PC-3 (cell line): ENCODE measurements around the gene KCNQ1. TPM values are rescaled to one million over a fixed set of nuclear protein-coding genes. Genes with fewer than 3 reads are reported as not detected.

Experiments used
- ATAC-seq: fragments of 200-7000 bp; cut with Tn5 transposase; 2 replicates; pipeline ENCODE4 v1.9.1; 2020; ENCODE audit warnings: mild to moderate bottlenecking, moderate library complexity
- BruUV-seq: library from RNA; stranded (reverse); fragments of 400-500 nt; replicated peaks from 2 replicates; lab custom pipeline; 2021; lab: Mats Ljungman, UMichigan
- CTCF ChIA-PET: fragments of 300-600 bp; sonication (Branson Sonifier 250); formaldehyde crosslinking; loops from one replicate; lab custom pipeline; 2022; ENCODE audit warnings: antibody characterized with exemption; lab: Charles Lee
- POLR2A ChIA-PET: fragments of 300-600 bp; sonication (Branson Sonifier 250); formaldehyde crosslinking; loops from one replicate; lab custom pipeline; 2022; ENCODE audit warnings: antibody characterized with exemption; ENCODE audit not compliant: unreplicated experiment; lab: Charles Lee
- DNase-seq: peaks from one replicate; pipeline ENCODE4 v3.0.0-alpha.2; 2015
- H2AFZ ChIP-seq: fragments of 300-600 bp; sonication (generic); 2 replicates; pipeline ENCODE4 v1.6.0; 2016; ENCODE audit warnings: antibody characterized with exemption, low read length
- H3F3A ChIP-seq: fragments of 300-600 bp; sonication (generic); one replicate; pipeline ENCODE4 v1.6.0; 2017; ENCODE audit warnings: antibody characterized with exemption, low read length, control low read depth, mild to moderate bottlenecking; ENCODE audit not compliant: unreplicated experiment
- H3K27ac ChIP-seq: fragments of 300-600 bp; sonication (generic); 2 replicates; pipeline ENCODE4 v1.5.1; 2016; ENCODE audit warnings: mild to moderate bottlenecking, low read length
- H3K27me3 ChIP-seq: fragments of 300-600 bp; sonication (generic); 2 replicates; pipeline ENCODE4 v1.6.1; 2016; ENCODE audit warnings: low read length, mixed read lengths
- H3K36me3 ChIP-seq: fragments of 300-600 bp; sonication (generic); 2 replicates; pipeline ENCODE4 v1.6.1; 2016; ENCODE audit warnings: low read depth, mixed run types, low read length, mixed read lengths
- H3K4me1 ChIP-seq: fragments of 300-600 bp; sonication (generic); 2 replicates; pipeline ENCODE4 v1.5.1; 2016; ENCODE audit warnings: low read length; ENCODE audit not compliant: insufficient read depth
- H3K4me2 ChIP-seq: fragments of 300-600 bp; sonication (generic); 2 replicates; pipeline ENCODE4 v1.6.0; 2016; ENCODE audit warnings: low read length
- H3K4me3 ChIP-seq: fragments of 300-600 bp; sonication (generic); 2 replicates; pipeline ENCODE4 v1.5.1; 2016; ENCODE audit warnings: mild to moderate bottlenecking, low read length, mixed read lengths
- H3K79me2 ChIP-seq: fragments of 300-600 bp; sonication (generic); 2 replicates; pipeline ENCODE4 v1.6.1; 2017; ENCODE audit warnings: low read length, mixed read lengths
- H3K9ac ChIP-seq: fragments of 300-600 bp; sonication (generic); 2 replicates; pipeline ENCODE4 v1.6.0; 2016; ENCODE audit warnings: mild to moderate bottlenecking, low read length
- H3K9me2 ChIP-seq: fragments of 300-600 bp; sonication (generic); replicated peaks from 2 replicates; pipeline ENCODE4 v1.6.1; 2016; ENCODE audit warnings: mixed run types, low read length, mixed read lengths
- H3K9me3 ChIP-seq: fragments of 300-600 bp; sonication (generic); 2 replicates; pipeline ENCODE4 v1.6.1; 2016; ENCODE audit warnings: low read length, mixed read lengths
- H4K20me1 ChIP-seq: fragments of 300-600 bp; sonication (generic); 2 replicates; pipeline ENCODE4 v1.6.1; 2016; ENCODE audit warnings: low read length, mixed read lengths
- EZH2 ChIP-seq: fragments of 300-600 bp; sonication (generic); IDR thresholded peaks from one replicate; pipeline ENCODE4 v1.6.1; 2017; ENCODE audit warnings: antibody characterized with exemption, mild to moderate bottlenecking, low read length; ENCODE audit not compliant: unreplicated experiment
- EZH2phosphoT487 ChIP-seq: fragments of 300-600 bp; sonication (generic); IDR thresholded peaks from 2 replicates; pipeline ENCODE4 v1.6.1; 2018; ENCODE audit warnings: mild to moderate bottlenecking, antibody characterized with exemption, low read length, borderline replicate concordance
- intact Hi-C: fragments of 100-400 bp; cut with micrococcal nuclease; formaldehyde crosslinking; loops from 2 replicates; pipeline ENCODE4 v1.9.0; 2023
- total RNA-seq: library from RNA; depleted of rRNA; stranded (reverse); fragments of >200 nt; gene quantifications from 2 replicates; pipeline ENCODE4 v1.2.3, GENCODE V29; 2014
- TF ChIP-seq, protein P1 (sequence below): fragments of 300-600 bp; sonication (generic); conservative IDR thresholded peaks from 2 replicates; pipeline ENCODE4 v1.5.1; 2017; ENCODE audit warnings: antibody characterized with exemption, low read depth, mild to moderate bottlenecking, low read length

The KCNQ1 gene
- total RNA-seq, 1 experiment from 2014 or later, result 0.40 TPM

DNA sequence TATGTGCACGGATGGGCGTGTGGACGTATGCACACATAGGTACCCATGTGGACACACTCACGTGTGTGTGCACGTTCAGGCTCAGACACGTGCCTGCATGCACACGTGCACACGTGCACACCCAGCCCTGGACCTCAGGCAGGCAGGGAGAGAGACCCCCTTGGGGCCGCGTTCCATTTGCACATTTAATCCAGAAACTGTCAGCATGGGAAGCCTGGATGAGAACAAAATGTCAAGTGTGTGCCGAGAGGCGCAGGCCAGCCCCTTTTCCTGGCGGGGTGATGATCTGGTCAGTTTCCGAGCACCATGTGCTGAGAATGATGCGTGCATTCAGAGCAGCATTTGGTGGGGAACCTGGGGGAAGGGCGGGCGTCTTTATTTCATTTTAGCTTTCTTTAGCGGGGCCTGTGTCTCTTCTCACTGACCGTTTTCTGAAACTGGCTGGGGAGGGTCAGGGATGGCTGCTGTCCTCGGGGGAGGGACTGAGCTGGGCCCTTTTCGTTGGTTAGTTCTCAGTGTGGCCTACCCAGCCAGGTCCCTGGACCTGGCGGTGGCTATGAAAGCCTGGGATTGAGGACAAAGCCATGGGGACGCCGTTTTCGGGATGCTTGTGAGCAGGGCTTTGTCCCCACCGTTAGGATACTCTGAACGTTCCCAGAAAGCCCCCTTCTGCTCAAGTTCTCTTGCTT, 96.3 kb downstream of the KCNQ1 start:
- H3K27me3 ChIP-seq, result no peaks in the 10 kb centered on the region
- H3K27ac ChIP-seq, result no peak overlapping the region
- H3K4me2 ChIP-seq, result no peak overlapping the region
- no peaks in the 10 kb centered on the region for H3K9me3 ChIP-seq
- DNase-seq (no peak), ATAC-seq (no peak)
- intact Hi-C loops, result no loop called here
- no peaks in the 10 kb centered on the region for H3K36me3 ChIP-seq
- no TSS peak for BruUV-seq
- H2AFZ ChIP-seq, result no peak overlapping the region
- no peak overlapping the region for H3K9ac ChIP-seq
- TF ChIP-seq, protein P1, sequence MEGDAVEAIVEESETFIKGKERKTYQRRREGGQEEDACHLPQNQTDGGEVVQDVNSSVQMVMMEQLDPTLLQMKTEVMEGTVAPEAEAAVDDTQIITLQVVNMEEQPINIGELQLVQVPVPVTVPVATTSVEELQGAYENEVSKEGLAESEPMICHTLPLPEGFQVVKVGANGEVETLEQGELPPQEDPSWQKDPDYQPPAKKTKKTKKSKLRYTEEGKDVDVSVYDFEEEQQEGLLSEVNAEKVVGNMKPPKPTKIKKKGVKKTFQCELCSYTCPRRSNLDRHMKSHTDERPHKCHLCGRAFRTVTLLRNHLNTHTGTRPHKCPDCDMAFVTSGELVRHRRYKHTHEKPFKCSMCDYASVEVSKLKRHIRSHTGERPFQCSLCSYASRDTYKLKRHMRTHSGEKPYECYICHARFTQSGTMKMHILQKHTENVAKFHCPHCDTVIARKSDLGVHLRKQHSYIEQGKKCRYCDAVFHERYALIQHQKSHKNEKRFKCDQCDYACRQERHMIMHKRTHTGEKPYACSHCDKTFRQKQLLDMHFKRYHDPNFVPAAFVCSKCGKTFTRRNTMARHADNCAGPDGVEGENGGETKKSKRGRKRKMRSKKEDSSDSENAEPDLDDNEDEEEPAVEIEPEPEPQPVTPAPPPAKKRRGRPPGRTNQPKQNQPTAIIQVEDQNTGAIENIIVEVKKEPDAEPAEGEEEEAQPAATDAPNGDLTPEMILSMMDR, result no peak
- TF ChIP-seq EZH2, result no peak
- TF ChIP-seq EZH2phosphoT487, result no peak
- no peaks in the 10 kb centered on the region for H4K20me1 ChIP-seq
- H3K9me2 ChIP-seq, result no peaks in the 10 kb centered on the region
- no peaks in the 10 kb centered on the region for H3F3A ChIP-seq
- H3K79me2 ChIP-seq, result no peaks in the 10 kb centered on the region
- ChIA-PET CTCF (interaction anchor here (0.6 kb wide), 1 partner anchor 8 kb away, joined by 3 read pairs; no protein-coding TSS in a partner anchor), POLR2A (no interaction called here)
- H3K4me3 ChIP-seq, result no peak overlapping the region
- H3K4me1 ChIP-seq, result no peaks in the 10 kb centered on the region

DNA sequence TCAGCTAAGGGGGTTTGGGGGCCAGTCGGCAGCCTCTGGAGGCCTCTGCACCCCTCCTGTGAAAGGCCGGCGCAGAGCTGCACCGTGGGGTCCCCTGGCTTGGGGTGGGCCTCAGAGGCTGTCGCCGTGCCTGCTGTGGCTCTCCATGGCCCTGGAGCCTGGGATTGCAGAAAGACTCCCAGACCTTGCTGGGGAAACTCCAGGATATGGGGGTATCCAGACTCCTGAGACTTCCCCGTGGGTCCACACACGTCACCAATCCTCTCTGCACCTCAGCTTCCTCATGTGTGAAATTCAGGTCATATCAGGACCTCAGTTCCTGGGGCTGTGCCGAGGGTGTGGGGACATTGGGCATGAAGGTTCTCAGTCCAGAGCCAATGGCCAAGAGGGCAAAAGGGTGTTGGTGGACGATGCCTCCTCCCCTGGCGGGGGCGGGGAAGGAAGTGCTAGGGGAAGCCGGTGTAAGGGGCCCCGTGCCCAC, 97.1 kb downstream of the KCNQ1 start:
- Histone ChIP-seq H3F3A (no peaks in the 10 kb centered on the region), H3K9me3 (no peaks in the 10 kb centered on the region), H3K9ac (no peak overlapping the region), H4K20me1 (no peaks in the 10 kb centered on the region), H3K4me1 (no peaks in the 10 kb centered on the region), H3K36me3 (no peaks in the 10 kb centered on the region), H3K27me3 (no peaks in the 10 kb centered on the region), H3K4me3 (no peak overlapping the region), H2AFZ (no peak overlapping the region), H3K9me2 (no peaks in the 10 kb centered on the region), H3K4me2 (no peak overlapping the region), H3K27ac (no peak overlapping the region), H3K79me2 (no peaks in the 10 kb centered on the region)
- CTCF ChIA-PET, result interaction anchor here (0.6 kb wide), 1 partner anchor 9 kb away, joined by 3 read pairs; no protein-coding TSS in a partner anchor
- intact Hi-C loops, result no loop called here
- POLR2A ChIA-PET, result no interaction called here
- TF ChIP-seq EZH2phosphoT487, result no peak
- TF ChIP-seq, protein P1, result no peak
- no peak for DNase-seq
- ATAC-seq, result no peak
- no TSS peak for BruUV-seq

GRCh38 chr11:2542406-2542805, 97.6 kb downstream of the KCNQ1 start:
- Histone ChIP-seq H3K9me2 (no peaks in the 10 kb centered on the region), H3F3A (no peaks in the 10 kb centered on the region), H3K4me1 (no peaks in the 10 kb centered on the region), H3K4me2 (no peak overlapping the region), H3K27ac (no peak overlapping the region), H2AFZ (no peak overlapping the region), H3K36me3 (no peaks in the 10 kb centered on the region), H3K27me3 (no peaks in the 10 kb centered on the region), H4K20me1 (no peaks in the 10 kb centered on the region), H3K4me3 (no peak overlapping the region), H3K9ac (no peak overlapping the region), H3K9me3 (no peaks in the 10 kb centered on the region), H3K79me2 (no peaks in the 10 kb centered on the region)
- ChIA-PET POLR2A (no interaction called here), CTCF (no interaction called here)
- BruUV-seq, result no TSS peak
- ATAC-seq, result no peak
- no peak for DNase-seq
- intact Hi-C loops, result no loop called here
- TF ChIP-seq, protein P1, result no peak
- no peak for TF ChIP-seq EZH2
- TF ChIP-seq EZH2phosphoT487, result no peak
